Gastroesophageal sphincter (tissue), 4 donors: ENCODE results near the gene CACNG1. TPM values are rescaled to one million over a fixed set of nuclear protein-coding genes. Genes with fewer than 3 reads are reported as not detected.
A peak's percentile ranks its signal among the peaks of the same experiment; 100 is the strongest.
"Not testable (repeated sequence)": the region's sequence is repeated elsewhere in the genome, so short reads cannot be mapped to it uniquely, and the experiment has no call there.

Experiments
- ATAC-seq: fragments of 150-250 bp; one replicate; pipeline ENCODE4 v1.9.1; 2016; ENCODE audit warnings: mild to moderate bottlenecking, moderate library complexity
- H3K27ac ChIP-seq, 4 donors: fragments of 200-600 bp; sonication (generic) in 3 of 4; 1 replicate in 3 of 4; 2 replicates in 1 of 4; pipeline ENCODE4 v1.5.1; 2016 to 2019
- H3K27me3 ChIP-seq: fragments of 200-600 bp; sonication (generic); one replicate; pipeline ENCODE4 v1.5.1; 2019
- H3K36me3 ChIP-seq, 2 donors: fragments of 200-600 bp; sonication (generic); one replicate each; pipeline ENCODE4 v1.5.1; 2019; ENCODE audit warnings: control low read depth in 1 of 2
- H3K4me1 ChIP-seq, 3 donors: fragments of 200-600 bp; sonication (generic); 1 replicate in 2 of 3; 2 replicates in 1 of 3; pipeline ENCODE4 v1.5.1; 2016 to 2019; ENCODE audit warnings: control low read depth in 2 of 3
- H3K4me3 ChIP-seq, 2 donors: fragments of 200-600 bp; sonication (generic); one replicate each; pipeline ENCODE4 v1.5.1; 2019; ENCODE audit warnings: mild to moderate bottlenecking in 1 of 2, moderate library complexity in 1 of 2
- H3K9me3 ChIP-seq, 3 donors: fragments of 200-600 bp; sonication (generic); one replicate each; pipeline ENCODE4 v1.5.1; 2017 to 2019; ENCODE audit warnings: control low read depth in 2 of 3
- EP300 ChIP-seq: sonication (generic); formaldehyde crosslinking; IDR thresholded peaks from one replicate; pipeline ENCODE4 v1.6.1; 2017; ENCODE audit warnings: antibody characterized with exemption, mild to moderate bottlenecking
- POLR2A ChIP-seq, 2 donors: fragments of 450-650 bp; IDR thresholded peaks; one replicate each; pipeline ENCODE4 v1.6.1; 2017; ENCODE audit warnings: antibody characterized with exemption in 2 of 2, mild to moderate bottlenecking in 2 of 2, moderate library complexity in 1 of 2
- POLR2AphosphoS5 ChIP-seq: sonication (generic); formaldehyde crosslinking; IDR thresholded peaks from one replicate; pipeline ENCODE4 v1.6.1; 2017; ENCODE audit warnings: antibody characterized with exemption
- WGBS, 2 donors: methylation state at CpG; one replicate each; pipeline ENCODE4 v1.1.5; 2018; ENCODE audit warnings: low coverage in 1 of 2; 5-methylcytosine and 5-hydroxymethylcytosine counted together
- total RNA-seq, 4 donors: library from RNA; depleted of rRNA; stranded (reverse); fragments of >200 nt; gene quantifications; one replicate each; pipeline ENCODE4 v1.1.0, GENCODE V29; 2016
- TF ChIP-seq, protein P1 (sequence below), 4 experiments: fragments of 200-600 bp in 2 of 4; fragments of 450-650 bp in 2 of 4; sonication (generic) in 1 of 4; IDR thresholded peaks; one replicate each; pipeline ENCODE4 v1.5.1; 2017 to 2019; ENCODE audit warnings: antibody characterized with exemption in 4 of 4, mild to moderate bottlenecking in 2 of 4, moderate library complexity in 2 of 4

Gene CACNG1
- total RNA-seq, 4 donors from 2014 or later = not detected

DNA sequence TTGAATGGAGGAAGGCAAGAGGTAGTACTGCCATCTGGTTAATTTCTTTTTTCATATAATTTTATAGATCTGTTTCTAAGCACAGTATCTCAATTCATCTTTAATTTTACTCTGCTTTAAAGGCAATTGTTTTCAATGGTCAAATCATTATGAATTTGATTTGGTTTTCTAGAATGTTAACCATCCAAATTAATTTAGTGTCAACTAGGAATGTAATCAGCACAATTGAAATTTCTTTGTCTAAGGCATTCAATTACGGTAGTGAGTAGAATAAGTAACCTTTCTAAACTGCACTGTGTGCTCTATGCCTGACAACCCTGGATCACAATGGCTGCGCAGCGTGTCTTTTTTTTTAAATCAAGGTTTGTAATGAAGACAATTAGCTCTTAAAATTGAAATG, 44.3 kb downstream of the CACNG1 start:
- H3K4me1 ChIP-seq = no peaks in the 10 kb centered on the region
- H3K27ac ChIP-seq = no peak overlapping the region
- no peaks in the 10 kb centered on the region for H3K27me3 ChIP-seq
- 96 to 97% methylated on average over 3 of the region's 3 CpGs for WGBS, 2 donors
- TF ChIP-seq POLR2AphosphoS5 = no peak
- no peak for TF ChIP-seq EP300
- TF ChIP-seq, protein P1, sequence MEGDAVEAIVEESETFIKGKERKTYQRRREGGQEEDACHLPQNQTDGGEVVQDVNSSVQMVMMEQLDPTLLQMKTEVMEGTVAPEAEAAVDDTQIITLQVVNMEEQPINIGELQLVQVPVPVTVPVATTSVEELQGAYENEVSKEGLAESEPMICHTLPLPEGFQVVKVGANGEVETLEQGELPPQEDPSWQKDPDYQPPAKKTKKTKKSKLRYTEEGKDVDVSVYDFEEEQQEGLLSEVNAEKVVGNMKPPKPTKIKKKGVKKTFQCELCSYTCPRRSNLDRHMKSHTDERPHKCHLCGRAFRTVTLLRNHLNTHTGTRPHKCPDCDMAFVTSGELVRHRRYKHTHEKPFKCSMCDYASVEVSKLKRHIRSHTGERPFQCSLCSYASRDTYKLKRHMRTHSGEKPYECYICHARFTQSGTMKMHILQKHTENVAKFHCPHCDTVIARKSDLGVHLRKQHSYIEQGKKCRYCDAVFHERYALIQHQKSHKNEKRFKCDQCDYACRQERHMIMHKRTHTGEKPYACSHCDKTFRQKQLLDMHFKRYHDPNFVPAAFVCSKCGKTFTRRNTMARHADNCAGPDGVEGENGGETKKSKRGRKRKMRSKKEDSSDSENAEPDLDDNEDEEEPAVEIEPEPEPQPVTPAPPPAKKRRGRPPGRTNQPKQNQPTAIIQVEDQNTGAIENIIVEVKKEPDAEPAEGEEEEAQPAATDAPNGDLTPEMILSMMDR (IDR thresholded peaks at IDR 0.05) = no peak
- TF ChIP-seq POLR2A (IDR thresholded peaks at IDR 0.05) = no peak
- no peaks in the 10 kb centered on the region for H3K9me3 ChIP-seq
- peaks cover 0 to 37% of the 10 kb centered on the region in 2 donors for H3K36me3 ChIP-seq
- no peak for ATAC-seq
- H3K4me3 ChIP-seq = no peak overlapping the region

DNA sequence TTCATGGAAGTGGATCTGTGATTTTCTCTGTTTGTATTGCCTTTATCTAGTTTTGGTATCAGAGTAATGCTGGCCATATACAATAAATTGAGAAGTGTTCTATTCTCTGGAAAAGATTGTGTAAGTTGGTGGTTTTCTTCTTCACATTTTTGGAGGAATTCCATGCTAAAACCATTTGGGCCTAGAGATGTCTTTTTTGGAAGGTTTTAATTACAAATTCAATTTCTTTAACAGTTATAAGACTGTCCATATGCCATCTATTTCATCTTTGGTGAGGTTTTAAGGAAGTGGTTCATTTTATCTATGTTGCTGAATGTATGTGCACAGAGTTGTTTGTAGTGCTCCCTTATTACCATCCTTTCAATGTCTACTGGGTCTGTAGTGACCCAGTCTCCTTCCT, 46.0 kb downstream of the CACNG1 start:
- TF ChIP-seq EP300 = no peak
- no peak for TF ChIP-seq POLR2A (IDR thresholded peaks at IDR 0.05)
- TF ChIP-seq, protein P1 (IDR thresholded peaks at IDR 0.05) = no peak
- TF ChIP-seq POLR2AphosphoS5 = no peak
- Histone ChIP-seq H3K36me3 (peaks cover 0 to 32% of the 10 kb centered on the region in 2 donors), H3K4me3 (no peak overlapping the region), H3K9me3 (no peaks in the 10 kb centered on the region), H3K27ac (no peak overlapping the region), H3K27me3 (no peaks in the 10 kb centered on the region), H3K4me1 (no peaks in the 10 kb centered on the region)
- no peak for ATAC-seq

DNA sequence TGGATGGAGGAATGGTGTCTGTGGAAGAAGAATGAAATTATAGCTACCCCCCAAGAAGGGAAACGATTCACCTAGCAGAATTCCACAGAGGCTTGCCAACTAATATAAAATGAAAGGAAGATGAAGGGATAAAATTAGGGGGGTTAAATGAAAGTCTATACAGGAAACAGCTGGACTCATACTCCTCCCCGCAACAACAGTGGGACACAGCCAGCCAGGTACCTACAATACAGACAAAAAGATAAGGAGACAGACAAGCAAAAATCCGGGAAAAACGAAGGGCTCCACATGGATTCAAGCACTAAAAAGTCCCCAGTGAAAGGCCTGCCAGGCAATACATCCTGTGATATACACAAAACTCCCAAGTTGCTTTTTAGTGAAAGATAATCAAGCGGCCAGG, 47.9 kb downstream of the CACNG1 start:
- 87 to 90% methylated on average over 2 to 4 of the region's 5 CpGs for WGBS, 2 donors
- Histone ChIP-seq H3K9me3 (no peaks in the 10 kb centered on the region), H3K4me3 (no peak overlapping the region), H3K27ac (no peak overlapping the region), H3K4me1 (no peaks in the 10 kb centered on the region), H3K36me3 (peaks cover 0 to 15% of the 10 kb centered on the region in 2 donors), H3K27me3 (no peaks in the 10 kb centered on the region)
- ATAC-seq = no peak
- TF ChIP-seq EP300 = no peak
- TF ChIP-seq POLR2A (IDR thresholded peaks at IDR 0.05) = no peak
- TF ChIP-seq POLR2AphosphoS5 = no peak
- TF ChIP-seq, protein P1 (IDR thresholded peaks at IDR 0.05) = no peak

DNA sequence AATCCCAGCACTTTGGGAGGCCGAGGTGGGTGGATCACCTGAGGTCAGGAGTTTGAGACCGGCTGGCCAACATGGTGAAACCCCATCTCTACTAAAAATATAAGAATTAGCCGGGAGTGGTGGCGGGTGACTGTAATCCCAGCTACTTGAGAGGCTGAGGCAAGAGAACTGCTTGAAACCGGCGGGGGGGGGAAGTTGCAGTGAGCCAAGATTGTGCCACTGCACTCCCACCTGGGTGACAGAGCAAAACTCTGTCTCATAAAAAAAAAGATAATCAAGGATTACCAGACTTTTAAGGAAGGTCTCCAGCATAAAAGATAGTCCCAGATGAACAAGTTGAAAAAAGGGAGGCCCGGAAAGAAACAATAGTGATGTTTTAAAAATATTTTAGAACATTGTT, 48.4 kb downstream of the CACNG1 start:
- 88 to 100% methylated on average over 1 to 7 of the region's 7 CpGs for WGBS, 2 donors
- not testable (repeated sequence) for H3K4me1 ChIP-seq, H3K27ac ChIP-seq, H3K9me3 ChIP-seq, H3K27me3 ChIP-seq, H3K4me3 ChIP-seq, ATAC-seq
- peaks cover 0 to 13% of the 10 kb centered on the region in 2 donors for H3K36me3 ChIP-seq

DNA sequence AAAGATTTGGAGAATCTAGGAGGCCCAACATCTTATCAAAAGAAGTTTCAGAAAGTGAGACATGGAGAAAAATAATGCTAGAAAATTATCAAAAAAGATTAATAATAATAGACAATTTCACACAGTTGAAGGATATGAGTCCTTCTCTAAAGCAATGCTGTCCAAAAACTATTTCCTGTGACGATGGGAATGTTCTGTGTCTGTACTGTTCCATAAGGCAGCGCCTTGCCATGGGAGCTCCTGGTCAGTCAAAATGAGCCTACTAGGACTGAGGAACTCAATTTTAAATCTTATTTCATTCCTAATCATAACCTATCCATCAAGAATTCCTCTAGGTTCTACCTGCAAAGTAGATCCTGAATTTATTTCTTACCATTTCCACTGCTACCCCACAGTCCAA, 49.0 kb downstream of the CACNG1 start:
- no peaks in the 10 kb centered on the region for H3K9me3 ChIP-seq
- no peak for ATAC-seq
- H3K36me3 ChIP-seq = peaks cover 0 to 7% of the 10 kb centered on the region in 2 donors
- no peak overlapping the region for H3K27ac ChIP-seq
- no peaks in the 10 kb centered on the region for H3K27me3 ChIP-seq
- no peak for TF ChIP-seq POLR2AphosphoS5
- TF ChIP-seq, protein P1 (IDR thresholded peaks at IDR 0.05) = no peak
- no peak for TF ChIP-seq POLR2A (IDR thresholded peaks at IDR 0.05)
- TF ChIP-seq EP300 = no peak
- WGBS, 2 donors = 80 to 81% methylated on average over 2 of the region's 2 CpGs
- no peaks in the 10 kb centered on the region for H3K4me1 ChIP-seq
- H3K4me3 ChIP-seq = no peak overlapping the region

DNA sequence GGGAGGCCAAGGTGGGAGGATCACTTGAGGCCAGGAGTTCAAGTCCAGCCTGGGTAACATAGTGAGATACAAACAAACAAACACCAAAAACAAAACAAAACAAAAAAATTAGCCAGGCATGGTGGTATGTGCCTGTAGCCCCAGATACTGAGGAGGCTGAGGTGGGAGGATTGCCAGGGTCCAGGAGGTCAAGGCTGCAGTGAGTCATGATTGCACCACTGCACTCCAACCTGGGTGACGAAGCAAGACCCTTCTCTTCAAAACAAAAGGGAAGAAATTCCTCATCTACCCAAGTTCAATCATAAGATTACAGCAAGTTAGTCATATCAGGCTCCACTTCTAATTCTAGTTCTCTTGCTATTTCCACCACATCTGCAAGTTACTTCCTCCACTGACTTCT, 50.9 kb downstream of the CACNG1 start:
- H3K36me3 ChIP-seq, H3K4me1 ChIP-seq, H3K9me3 ChIP-seq, H3K27me3 ChIP-seq, ATAC-seq, H3K4me3 ChIP-seq, H3K27ac ChIP-seq: not testable (repeated sequence)
- 70 to 100% methylated on average over 1 of the region's 1 CpG for WGBS, 2 donors
- TF ChIP-seq POLR2AphosphoS5 = peak; percentile 54
